Panc1 (cell line): ENCODE measurements around the gene RAD21L1.

Source experiments
- CTCF ChIP-seq: fragments of 450-650 bp; IDR thresholded peaks from 2 replicates; pipeline ENCODE4 v1.5.1; 2017; ENCODE audit warnings: mild to moderate bottlenecking
- POLR2AphosphoS5 ChIP-seq: IDR thresholded peaks from 2 replicates; pipeline ENCODE4 v1.6.1; 2012; ENCODE audit warnings: mild to moderate bottlenecking, low read depth, low read length, moderate library complexity
- REST ChIP-seq, 2 experiments: IDR thresholded peaks; 2 replicates each; pipeline ENCODE4 v1.6.1; 2011 to 2012; ENCODE audit warnings: low read depth in 2 of 2, control low read depth in 1 of 2, low read length in 1 of 2, mild to moderate bottlenecking in 1 of 2, moderate library complexity in 1 of 2; ENCODE audit not compliant: insufficient read depth in 1 of 2
- SIN3A ChIP-seq: IDR thresholded peaks from 2 replicates; pipeline ENCODE4 v1.6.1; 2012; ENCODE audit warnings: low read depth, mild to moderate bottlenecking, low read length, moderate library complexity, borderline replicate concordance; ENCODE audit not compliant: insufficient read depth
- TCF7L2 ChIP-seq: IDR thresholded peaks from 2 replicates; pipeline ENCODE4 v1.6.1; 2011; ENCODE audit warnings: mild to moderate bottlenecking, low read depth, low read length, inconsistent platforms

- TF ChIP-seq CTCF (no peak), REST (IDR thresholded peaks at IDR 0.05; ENCODE audit: insufficient read depth in 1 of 2, low read depth in 2 of 2, low read length in 1 of 2) (no peak), POLR2AphosphoS5 (no peak), TCF7L2 (no peak), SIN3A (no peak)
Measured at GRCh38 chr20:1273366-1273765, 47.5 kb downstream of the RAD21L1 start.
